WERI-Rb-1 (cell line): Measurements from ENCODE around the gene TLR3.
"Not testable (repeated sequence)": the region's sequence is repeated elsewhere in the genome, so short reads cannot be mapped to it uniquely, and the experiment has no call there.

ENCODE experiments used
- DNase-seq: peaks from one replicate; pipeline ENCODE4 v3.0.0-alpha.2; 2020
- H3K27ac ChIP-seq: fragments of 250-450 bp; sonication (Bioruptor Pico); 2 replicates; pipeline ENCODE4 v1.5.1; 2020; ENCODE audit warnings: mild to moderate bottlenecking, moderate library complexity
- H3K27me3 ChIP-seq: fragments of 250-450 bp; sonication (Bioruptor Pico); 2 replicates; pipeline ENCODE4 v1.5.1; 2021; ENCODE audit warnings: mild to moderate bottlenecking, low read depth, moderate library complexity; ENCODE audit not compliant: insufficient read depth, severe bottlenecking
- H3K36me3 ChIP-seq: fragments of 250-450 bp; sonication (Bioruptor Pico); 2 replicates; pipeline ENCODE4 v1.5.1; 2020; ENCODE audit warnings: mild to moderate bottlenecking, moderate library complexity
- H3K4me3 ChIP-seq: 2 replicates; pipeline ENCODE4 v1.5.1; 2011; ENCODE audit warnings: low read depth, mild to moderate bottlenecking, control low read depth, low read length
- H3K9me3 ChIP-seq: fragments of 250-450 bp; sonication (Bioruptor Pico); 2 replicates; pipeline ENCODE4 v1.5.1; 2021; ENCODE audit warnings: mild to moderate bottlenecking, moderate library complexity; ENCODE audit not compliant: severe bottlenecking
- TF ChIP-seq, protein P1 (sequence below): IDR thresholded peaks from 2 replicates; pipeline ENCODE4 v1.5.1; 2011; ENCODE audit warnings: low read depth, mild to moderate bottlenecking, control low read depth, inconsistent platforms, low read length

TLR3 gene

DNA sequence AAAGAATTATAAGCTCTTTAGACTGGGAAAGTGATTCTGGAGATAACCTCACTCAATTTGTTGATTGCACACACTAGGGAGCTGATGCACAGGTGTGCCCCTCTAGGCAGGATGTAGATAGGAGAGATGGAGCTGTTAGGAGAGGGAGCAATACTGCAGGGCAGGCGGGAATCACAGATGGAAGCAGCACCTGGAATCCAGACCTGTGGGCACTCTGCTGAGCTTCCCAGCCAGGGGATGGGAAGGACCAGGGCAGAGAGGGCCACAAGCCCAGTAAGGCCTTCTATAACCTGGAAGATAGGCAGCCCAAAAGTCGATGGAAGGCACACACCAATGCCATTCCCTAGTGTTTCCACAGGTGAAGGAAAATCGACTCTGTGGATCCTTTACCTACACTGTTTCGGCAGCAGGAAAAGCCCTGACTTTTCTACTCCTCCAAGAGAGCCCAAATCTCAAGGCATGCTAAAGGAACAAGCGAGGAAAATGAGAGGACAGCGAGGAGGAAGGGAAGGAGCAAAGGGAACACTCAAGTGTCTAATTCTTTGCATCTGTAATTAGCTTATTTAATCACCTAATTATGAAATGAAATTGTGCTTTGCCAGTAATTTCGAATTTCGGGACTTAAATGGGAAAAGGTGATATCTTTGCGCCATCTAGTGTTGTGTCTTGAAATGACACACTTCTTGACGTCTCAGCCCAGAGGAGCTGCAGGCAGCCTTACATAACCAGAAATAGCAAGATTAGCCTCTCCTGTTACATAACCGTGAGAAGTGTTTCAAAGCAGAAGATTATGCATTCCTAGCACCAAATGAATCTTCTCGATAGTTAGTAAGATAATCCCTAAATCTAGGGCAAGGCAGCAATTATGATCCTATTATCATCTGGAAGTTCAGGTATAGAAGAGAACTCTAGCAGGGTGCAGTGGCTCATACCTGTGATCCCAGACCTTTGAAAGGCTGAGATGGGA, 31.0 kb upstream of the TLR3 start:
- no peaks in the 10 kb centered on the region for H3K36me3 ChIP-seq
- no peaks in the 10 kb centered on the region for H3K27me3 ChIP-seq
- TF ChIP-seq, protein P1, sequence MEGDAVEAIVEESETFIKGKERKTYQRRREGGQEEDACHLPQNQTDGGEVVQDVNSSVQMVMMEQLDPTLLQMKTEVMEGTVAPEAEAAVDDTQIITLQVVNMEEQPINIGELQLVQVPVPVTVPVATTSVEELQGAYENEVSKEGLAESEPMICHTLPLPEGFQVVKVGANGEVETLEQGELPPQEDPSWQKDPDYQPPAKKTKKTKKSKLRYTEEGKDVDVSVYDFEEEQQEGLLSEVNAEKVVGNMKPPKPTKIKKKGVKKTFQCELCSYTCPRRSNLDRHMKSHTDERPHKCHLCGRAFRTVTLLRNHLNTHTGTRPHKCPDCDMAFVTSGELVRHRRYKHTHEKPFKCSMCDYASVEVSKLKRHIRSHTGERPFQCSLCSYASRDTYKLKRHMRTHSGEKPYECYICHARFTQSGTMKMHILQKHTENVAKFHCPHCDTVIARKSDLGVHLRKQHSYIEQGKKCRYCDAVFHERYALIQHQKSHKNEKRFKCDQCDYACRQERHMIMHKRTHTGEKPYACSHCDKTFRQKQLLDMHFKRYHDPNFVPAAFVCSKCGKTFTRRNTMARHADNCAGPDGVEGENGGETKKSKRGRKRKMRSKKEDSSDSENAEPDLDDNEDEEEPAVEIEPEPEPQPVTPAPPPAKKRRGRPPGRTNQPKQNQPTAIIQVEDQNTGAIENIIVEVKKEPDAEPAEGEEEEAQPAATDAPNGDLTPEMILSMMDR, result peak; percentile 78
- peak; percentile 36 for DNase-seq
- peaks cover 2% of the 10 kb centered on the region for H3K9me3 ChIP-seq
- H3K4me3 ChIP-seq, result no peak overlapping the region
- H3K27ac ChIP-seq, result no peak overlapping the region

DNA sequence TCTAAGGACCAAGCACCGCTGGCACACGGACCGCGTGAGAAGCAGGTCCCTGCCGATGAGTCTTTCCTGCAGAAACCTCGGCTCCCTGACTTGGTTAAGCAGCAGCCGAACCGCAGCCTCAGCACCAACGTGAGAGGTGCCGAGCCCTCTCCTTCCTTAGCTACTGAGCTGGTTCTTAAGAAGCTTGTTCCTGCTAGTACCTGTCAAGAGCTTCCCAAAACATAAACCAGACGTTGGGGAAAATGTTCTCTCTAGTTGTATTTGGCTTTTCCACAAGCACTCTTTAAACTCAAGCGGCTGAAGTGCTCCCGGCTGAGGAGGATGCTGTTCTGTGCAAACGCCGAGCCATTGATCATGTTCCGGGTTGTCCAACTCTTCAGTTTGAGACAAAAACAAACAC, 29.3 kb upstream of the TLR3 start:
- Histone ChIP-seq H3K27ac (no peak overlapping the region), H3K36me3 (no peaks in the 10 kb centered on the region), H3K4me3 (no peak overlapping the region), H3K27me3 (no peaks in the 10 kb centered on the region), H3K9me3 (peaks cover 2% of the 10 kb centered on the region)
- TF ChIP-seq, protein P1, result no peak
- no peak for DNase-seq

DNA sequence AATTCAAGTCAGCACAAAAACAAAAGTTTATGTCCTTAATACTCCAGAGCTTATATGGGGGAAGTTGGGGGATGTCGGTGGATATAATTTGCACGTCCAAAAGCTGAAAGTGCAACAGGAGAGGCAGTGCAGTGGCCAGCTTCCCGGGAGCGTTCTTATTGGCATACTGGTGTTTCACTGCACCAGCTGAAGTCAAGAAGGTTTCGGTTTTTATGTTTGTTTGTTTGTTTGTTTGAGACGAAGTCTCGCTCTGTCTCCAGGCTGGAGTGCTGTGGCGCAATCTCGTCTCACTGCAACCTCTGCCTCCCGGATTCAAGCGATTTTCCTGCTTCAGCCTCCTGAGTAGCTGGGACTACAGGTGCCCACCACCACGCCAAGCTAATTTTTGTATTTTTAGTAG, 28.6 kb upstream of the TLR3 start:
- Histone ChIP-seq H3K27ac (no peak overlapping the region), H3K4me3 (no peak overlapping the region), H3K9me3 (no peaks in the 10 kb centered on the region), H3K36me3 (no peaks in the 10 kb centered on the region), H3K27me3 (no peaks in the 10 kb centered on the region)
- TF ChIP-seq, protein P1, result no peak
- DNase-seq, result no peak

DNA sequence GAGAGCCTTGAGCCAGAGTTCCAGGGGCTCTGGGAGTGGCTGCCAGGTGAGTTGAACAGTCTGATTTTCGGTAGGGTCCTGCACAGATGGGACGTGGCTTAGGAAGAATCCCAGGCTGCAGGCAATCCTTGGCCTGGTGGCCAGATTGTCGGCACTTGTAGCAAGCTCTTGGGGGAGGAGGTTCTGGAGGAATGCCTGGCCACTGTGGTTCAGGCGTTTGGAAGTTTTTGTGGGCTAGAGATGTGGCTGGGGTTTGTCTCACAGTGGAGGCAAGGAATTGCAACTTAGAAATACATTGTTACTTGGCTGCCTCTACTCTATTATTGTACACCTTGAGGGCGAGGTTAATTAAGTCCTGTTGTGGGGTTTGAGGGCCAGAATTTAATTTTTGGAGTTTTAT, 21.5 kb upstream of the TLR3 start:
- H3K36me3 ChIP-seq, H3K27me3 ChIP-seq, H3K4me3 ChIP-seq, H3K27ac ChIP-seq, DNase-seq, H3K9me3 ChIP-seq: not testable (repeated sequence)

DNA sequence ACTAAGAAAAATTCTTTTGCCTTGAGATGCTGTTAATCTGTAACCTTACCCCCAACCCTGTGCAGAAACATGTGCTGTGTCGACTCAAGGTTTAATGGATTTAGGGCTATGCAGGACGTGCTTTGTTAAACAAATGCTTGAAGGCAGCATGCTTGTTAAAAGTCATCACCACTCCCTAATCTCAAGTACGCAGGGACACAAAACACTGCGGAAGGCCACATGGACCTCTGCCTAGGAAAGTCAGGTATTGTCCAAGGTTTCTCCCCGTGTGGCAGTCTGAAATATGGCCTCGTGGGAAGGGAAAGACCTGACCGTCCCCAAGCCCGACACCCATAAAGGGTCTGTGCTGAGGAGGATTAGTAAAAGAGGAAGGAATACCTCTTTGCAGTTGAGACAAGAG, 18.8 kb upstream of the TLR3 start:
- not testable (repeated sequence) for H3K27me3 ChIP-seq, DNase-seq, H3K36me3 ChIP-seq, H3K27ac ChIP-seq, H3K4me3 ChIP-seq, H3K9me3 ChIP-seq

DNA sequence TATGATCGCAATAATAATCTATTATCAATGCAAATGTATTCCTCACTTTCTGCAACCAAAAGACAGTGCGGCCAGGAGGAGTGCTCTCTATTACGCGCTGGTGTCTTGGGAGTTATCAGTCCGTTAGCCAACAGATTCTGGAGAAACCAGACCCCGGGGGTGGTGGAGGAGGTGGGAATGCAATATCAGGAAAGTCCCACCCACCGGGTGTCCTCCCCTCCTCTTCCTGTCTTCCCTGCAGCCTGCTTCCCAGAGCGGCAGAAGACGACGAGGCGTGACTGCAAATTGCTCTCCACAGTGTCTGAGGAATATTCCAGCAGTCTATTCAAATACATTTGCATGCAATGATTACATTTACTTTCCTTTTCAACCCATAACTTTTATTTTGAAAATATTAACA, 17.9 kb upstream of the TLR3 start:
- H3K36me3 ChIP-seq, result no peaks in the 10 kb centered on the region
- no peaks in the 10 kb centered on the region for H3K9me3 ChIP-seq
- H3K27me3 ChIP-seq, result no peaks in the 10 kb centered on the region
- TF ChIP-seq, protein P1, result no peak
- no peak overlapping the region for H3K4me3 ChIP-seq
- DNase-seq, result no peak
- no peak overlapping the region for H3K27ac ChIP-seq
